HG03025 (cell line): Measurements from ENCODE around the gene NTM.

Source experiments
- ATAC-seq: cut with Tn5 transposase; IDR thresholded peaks from one replicate; pipeline ENCODE4 v1.9.1; 2021; ENCODE audit warnings: mild to moderate bottlenecking, moderate library complexity; ENCODE audit not compliant: unreplicated experiment, low FRiP score

NTM gene

DNA sequence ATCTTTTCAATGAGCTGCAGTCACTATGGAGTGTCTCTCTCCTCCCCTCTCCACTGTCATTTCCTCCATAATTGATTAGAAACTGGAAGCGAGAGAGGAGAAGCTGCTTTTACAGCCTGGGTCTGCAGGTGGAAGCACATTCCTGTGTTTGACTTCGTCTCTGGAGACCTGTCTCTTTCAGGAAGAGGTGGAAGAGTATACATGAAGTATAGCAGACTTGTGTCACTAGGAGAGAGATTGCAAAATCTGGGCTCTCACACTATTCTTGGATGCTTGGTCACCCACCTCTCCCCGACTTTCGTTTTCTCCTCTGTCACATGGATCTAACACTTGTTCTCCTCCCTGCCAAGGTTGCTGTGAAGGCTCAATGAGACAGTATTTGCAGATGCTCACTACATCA lies 323.3 kb downstream of the NTM start:
- no peak for ATAC-seq

- peak; percentile 85 for ATAC-seq
Measured at GRCh38 chr11:131694526-131695424, 324.4 kb downstream of the NTM start.

DNA sequence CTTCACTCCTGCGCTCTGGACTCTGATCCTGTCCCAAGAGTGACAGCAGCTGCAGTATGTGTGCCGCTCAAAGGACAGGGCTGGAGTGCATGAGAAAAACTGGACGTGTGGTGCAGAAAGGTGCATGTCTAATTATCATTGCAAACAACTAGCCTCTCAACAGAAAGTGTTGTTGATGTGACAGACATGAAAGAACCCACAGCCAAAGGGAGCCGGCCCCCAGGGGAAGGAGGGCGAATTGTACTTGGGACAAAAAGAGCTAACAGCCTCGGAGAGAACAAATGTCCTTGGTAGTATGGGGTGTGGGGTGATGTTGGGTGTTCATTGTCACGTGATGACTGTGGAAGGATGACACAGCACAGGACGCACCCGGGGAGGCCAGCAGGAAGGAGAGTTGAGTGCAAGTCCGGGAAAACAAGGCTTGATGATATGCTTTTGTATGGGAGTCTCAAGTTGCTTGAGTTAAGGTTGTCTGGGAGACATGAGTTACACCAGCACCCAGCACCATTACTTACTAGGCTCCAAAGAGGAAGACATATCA lies 325.5 kb downstream of the NTM start:
- no peak for ATAC-seq

- ATAC-seq, result no peak
Measured at GRCh38 chr11:131696690-131697089, 326.3 kb downstream of the NTM start.

- no peak for ATAC-seq
Measured at GRCh38 chr11:131703311-131703710, 332.9 kb downstream of the NTM start.

DNA sequence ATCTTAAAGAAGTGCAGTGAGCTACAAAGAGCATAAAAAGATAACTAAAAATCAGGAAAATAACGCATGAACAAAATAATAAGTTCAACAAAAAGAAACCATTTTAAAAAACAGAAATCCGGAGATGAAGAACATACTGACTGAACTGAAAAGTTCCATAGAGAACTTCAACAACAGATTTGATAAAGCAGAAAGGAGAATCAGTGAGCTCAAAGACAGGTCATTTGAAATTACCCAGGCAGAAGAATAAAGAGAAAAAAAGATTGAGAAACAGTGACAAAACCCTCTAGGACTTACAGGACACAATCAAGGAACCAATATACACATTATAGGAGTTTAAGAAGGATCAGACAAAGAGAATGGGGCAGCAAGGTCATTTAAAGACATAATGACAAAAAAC lies 334.3 kb downstream of the NTM start:
- no peak for ATAC-seq

GRCh38 chr11:131710511-131710910 lies 340.1 kb downstream of the NTM start:
- ATAC-seq, result no peak

- ATAC-seq, result no peak
Measured at GRCh38 chr11:131712897-131713296, 342.5 kb downstream of the NTM start.

DNA sequence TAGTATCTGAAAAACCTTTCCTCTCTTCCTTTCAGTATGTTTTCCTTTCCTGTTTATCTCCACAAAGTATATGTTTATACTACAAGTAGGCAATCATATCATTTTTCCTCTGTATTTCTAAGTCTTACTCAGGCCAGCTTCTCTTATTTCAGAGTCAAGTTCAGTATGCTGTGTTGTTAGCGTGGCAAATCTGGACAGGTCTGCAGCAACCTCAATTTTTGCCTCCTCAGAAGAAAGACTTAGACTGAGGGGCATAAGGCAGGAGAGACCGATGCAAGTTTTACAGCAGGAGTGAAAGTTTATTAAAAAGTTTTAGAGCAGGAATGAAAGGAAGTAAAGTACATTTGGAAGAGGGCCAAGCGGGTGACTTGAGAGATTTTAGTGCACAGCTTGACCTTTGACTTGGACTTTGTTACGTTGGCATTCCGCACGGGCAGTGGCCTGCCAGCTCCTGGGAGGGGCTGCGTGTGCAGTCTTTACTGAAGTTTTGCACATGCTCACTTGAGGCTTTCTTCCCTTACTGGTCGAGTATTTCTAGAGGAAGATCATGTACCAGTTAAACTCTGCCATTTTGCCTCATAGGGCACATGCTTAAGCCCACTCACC lies 343.2 kb downstream of the NTM start:
- ATAC-seq, result no peak

- ATAC-seq, result no peak
Measured at GRCh38 chr11:131717616-131718015, 347.2 kb downstream of the NTM start.

GRCh38 chr11:131723088-131723487 lies 352.7 kb downstream of the NTM start:
- ATAC-seq, result no peak

DNA sequence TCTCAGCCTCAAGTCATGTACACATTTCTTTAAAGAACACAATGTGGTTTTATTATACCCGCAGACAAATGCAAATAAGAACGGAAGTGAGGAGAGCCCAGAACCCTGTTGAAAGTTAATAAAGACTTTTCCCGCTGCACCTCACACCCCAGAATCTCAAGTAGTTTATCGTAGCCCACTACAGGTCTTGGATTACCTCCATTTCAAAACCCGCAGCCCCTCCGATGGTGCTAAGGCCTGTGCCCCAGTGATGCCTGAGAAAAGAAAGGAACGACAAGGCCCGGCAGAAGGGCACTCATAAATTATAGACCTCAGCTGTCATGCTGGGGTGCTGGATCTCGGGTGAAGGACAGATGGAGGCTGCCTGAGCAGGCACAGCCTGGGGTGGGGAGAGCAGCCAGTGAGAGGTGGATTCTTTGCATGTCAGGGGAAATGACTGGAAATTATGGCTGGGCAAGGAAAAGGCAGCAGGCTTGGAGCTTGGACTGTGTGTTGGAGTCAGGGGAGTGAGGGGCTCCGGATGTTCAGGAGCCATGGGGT lies 354.1 kb downstream of the NTM start:
- no peak for ATAC-seq

GRCh38 chr11:131734871-131735270 lies 364.5 kb downstream of the NTM start:
- no peak for ATAC-seq

DNA sequence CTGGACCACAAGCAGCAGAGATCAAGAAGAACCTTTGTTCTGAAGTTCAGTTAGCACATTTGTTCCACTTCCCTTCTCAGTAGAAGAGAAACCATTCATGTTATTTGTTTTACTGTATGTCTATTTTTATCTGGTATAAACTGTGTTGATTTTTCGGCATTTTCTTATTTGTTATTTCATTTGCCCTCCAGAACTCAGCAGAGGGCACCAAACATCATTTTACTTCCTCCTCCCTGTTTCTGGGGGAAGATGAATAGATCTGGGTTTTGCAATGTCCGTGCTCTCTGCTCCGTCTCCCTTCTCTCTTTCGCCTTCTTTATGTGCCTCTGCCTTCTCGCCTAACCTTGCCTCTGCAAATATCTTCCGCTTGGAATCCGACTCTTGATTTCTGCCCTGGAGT lies 366.9 kb downstream of the NTM start:
- no peak for ATAC-seq

- no peak for ATAC-seq
Measured at GRCh38 chr11:131739243-131739882, 368.9 kb downstream of the NTM start.

GRCh38 chr11:131744847-131745246 lies 374.4 kb downstream of the NTM start:
- no peak for ATAC-seq

GRCh38 chr11:131745405-131745804 lies 375.0 kb downstream of the NTM start:
- no peak for ATAC-seq

DNA sequence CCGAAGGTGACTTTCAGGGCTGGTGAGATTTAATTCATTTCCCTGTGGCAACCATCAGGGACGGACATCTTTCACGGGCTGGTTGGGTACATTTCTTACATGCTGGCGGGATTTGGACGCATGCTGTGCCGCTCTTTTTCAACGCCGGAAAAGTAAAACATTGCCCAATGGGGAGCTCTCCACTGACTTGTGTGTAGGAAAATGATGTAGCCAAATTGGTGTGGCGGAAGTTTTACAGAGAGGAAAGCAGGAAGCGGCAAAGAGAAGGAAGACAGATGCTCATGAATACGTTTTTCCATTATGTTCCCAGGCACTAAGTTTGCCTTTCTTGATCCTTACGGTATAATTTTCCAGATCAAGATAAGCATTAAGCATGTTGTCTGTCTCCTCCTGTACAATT lies 375.8 kb downstream of the NTM start:
- ATAC-seq, result no peak

DNA sequence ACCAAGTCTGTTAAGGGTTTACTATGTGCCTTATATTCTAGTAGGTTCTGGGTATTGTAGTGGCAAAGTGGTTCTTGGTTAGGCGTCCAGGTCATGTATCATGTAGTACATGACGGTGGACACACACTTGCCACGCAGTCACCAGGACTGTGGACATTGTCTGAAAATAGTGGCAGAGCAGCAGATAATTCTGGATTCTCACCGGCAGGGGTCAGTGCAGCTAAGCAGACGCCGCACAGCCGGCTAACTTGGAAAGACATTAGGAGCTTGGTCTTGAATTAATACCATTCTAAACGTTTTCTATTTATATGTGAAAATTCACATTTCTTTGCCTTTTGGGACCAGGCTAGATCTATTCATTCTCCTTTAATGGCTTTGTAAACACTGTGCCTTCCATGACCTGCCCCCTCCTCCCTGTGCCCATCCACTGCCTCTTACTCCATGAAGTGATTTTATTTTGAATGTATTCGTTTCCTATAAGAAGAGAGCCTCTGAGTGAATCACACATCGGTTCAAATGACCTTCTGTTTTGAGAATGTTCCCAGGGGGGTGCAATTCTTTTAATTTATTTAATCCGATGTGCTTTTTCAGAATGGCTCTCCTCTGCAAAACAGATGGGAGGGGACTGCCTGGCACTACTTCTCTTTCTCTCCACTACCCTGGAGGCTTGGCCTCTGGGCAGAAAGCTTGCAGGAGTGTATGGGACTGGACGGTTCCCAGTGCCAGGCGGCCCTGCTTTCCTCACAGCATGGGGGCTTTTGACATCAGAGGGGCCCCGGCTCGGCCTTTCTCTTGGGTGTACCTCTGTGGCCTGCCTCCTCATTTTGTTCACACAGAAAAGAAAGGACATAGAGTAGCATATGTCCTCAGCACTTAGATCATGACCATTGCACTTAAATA lies 378.0 kb downstream of the NTM start:
- ATAC-seq, result peak; percentile 68

- ATAC-seq, result no peak
Measured at GRCh38 chr11:131749101-131749500, 378.7 kb downstream of the NTM start.
